HepG2 (cell line): ENCODE measurements around the gene HPS3. TPM values are rescaled to one million over a fixed set of nuclear protein-coding genes. Genes with fewer than 3 reads are reported as not detected.

Experiments
- ATAC-seq: fragments of 200-7000 bp; cut with Tn5 transposase; 3 replicates; pipeline ENCODE4 v1.9.1; 2020; ENCODE audit warnings: mild to moderate bottlenecking, moderate library complexity
- BruUV-seq: library from RNA; stranded (reverse); fragments of 400-500 nt; replicated peaks from 2 replicates; lab custom pipeline; 2021; lab: Mats Ljungman, UMichigan
- CTCF ChIA-PET: fragments of 300-600 bp; formaldehyde crosslinking; extraction: SDS; loops from one replicate; lab custom pipeline; 2021; ENCODE audit warnings: low total read pairs, inconsistent platforms, low intra/inter-chr PET ratio; lab: Yijun Ruan, JAX
- POLR2A ChIA-PET: fragments of 350-600 bp; sonication (Branson Sonifier 250); formaldehyde crosslinking; loops from one replicate; lab custom pipeline; 2020; ENCODE audit warnings: antibody characterized with exemption, inconsistent platforms; lab: Yijun Ruan, JAX
- DNase-seq: peaks from one replicate; pipeline ENCODE4 v3.0.0-alpha.2; 2015; ENCODE audit warnings: low spot score
- FAIRE-seq: peaks from 3 replicates; lab custom pipeline; 2011; peaks lifted over from hg19 to GRCh38; lab: Jason Lieb, UNC
- H2AFZ ChIP-seq: one replicate; pipeline ENCODE4 v1.6.1; 2011; ENCODE audit warnings: low read length, inconsistent platforms
- H3K27ac ChIP-seq: fragments of 300-600 bp; 3 replicates; pipeline ENCODE4 v1.8.0; 2011; ENCODE audit warnings: mixed run types, mild to moderate bottlenecking, mixed read lengths, low read length, inconsistent platforms; ENCODE audit not compliant: insufficient read depth; ENCODE audit errors: extremely low read length
- H3K27me3 ChIP-seq, 2 experiments: fragments of 200-600 bp in 1 of 2; 2 replicates in 1 of 2; 3 replicates in 1 of 2; pipeline versions ENCODE4 v1.6.0 to v1.8.0; 2011; ENCODE audit warnings: low read length in 2 of 2, mild to moderate bottlenecking in 2 of 2, moderate library complexity in 2 of 2, inconsistent platforms in 1 of 2; ENCODE audit not compliant: insufficient read depth in 2 of 2, control insufficient read depth in 1 of 2
- H3K36me3 ChIP-seq, 2 experiments: fragments of 200-600 bp in 1 of 2; replicated peaks in 1 of 2; 2 replicates in 1 of 2; 3 replicates in 1 of 2; pipeline versions ENCODE4 v1.5.1 to v1.8.0; 2011; ENCODE audit warnings: low read length in 2 of 2, inconsistent platforms in 1 of 2; ENCODE audit not compliant: insufficient read depth in 2 of 2, control insufficient read depth in 1 of 2
- H3K4me1 ChIP-seq: 2 replicates; pipeline ENCODE4 v1.5.1; 2012; ENCODE audit warnings: low read length, inconsistent platforms; ENCODE audit not compliant: insufficient read depth
- H3K4me2 ChIP-seq: 2 replicates; pipeline ENCODE4 v1.6.0; 2011; ENCODE audit warnings: low read depth, low read length, inconsistent platforms
- H3K4me3 ChIP-seq, 3 experiments: fragments of 200-600 bp in 1 of 3; sonication (generic), shearing (Covaris generic) in 1 of 3; replicated peaks in 1 of 3; 2 replicates each; pipeline ENCODE4 v1.5.1; 2011 to 2016; ENCODE audit warnings: low read length in 3 of 3, inconsistent platforms in 2 of 3, low read depth in 2 of 3, mild to moderate bottlenecking in 2 of 3, control low read depth in 1 of 3, mixed read lengths in 1 of 3; ENCODE audit not compliant: insufficient read depth in 1 of 3
- H3K79me2 ChIP-seq: one replicate; pipeline ENCODE4 v1.6.1; 2011; ENCODE audit warnings: low read length, inconsistent platforms; ENCODE audit not compliant: insufficient read depth
- H3K9ac ChIP-seq: 2 replicates; pipeline ENCODE4 v1.6.0; 2011; ENCODE audit warnings: mild to moderate bottlenecking, low read depth, low read length, inconsistent platforms; ENCODE audit not compliant: insufficient read depth
- H3K9me3 ChIP-seq: 2 replicates; pipeline ENCODE4 v1.5.1; 2012; ENCODE audit warnings: mild to moderate bottlenecking, low read length
- H4K20me1 ChIP-seq: 2 replicates; pipeline ENCODE4 v1.6.0; 2011; ENCODE audit warnings: inconsistent platforms, mild to moderate bottlenecking, low read length, moderate library complexity; ENCODE audit not compliant: insufficient read depth
- ATF1 ChIP-seq: IDR thresholded peaks from 2 replicates; pipeline ENCODE4 v1.6.1; 2016; ENCODE audit warnings: mild to moderate bottlenecking, control low read depth
- BRD4 ChIP-seq: sonication (generic); formaldehyde crosslinking; IDR thresholded peaks from 2 replicates; pipeline ENCODE4 v1.4.0; 2020; ENCODE audit warnings: missing genetic modification reagents
- FOXA3 ChIP-seq: IDR thresholded peaks from 2 replicates; pipeline ENCODE4 v1.6.1; 2016; ENCODE audit warnings: missing genetic modification reagents, missing compliant biosample characterization
- GABPA ChIP-seq, 2 experiments: IDR thresholded peaks; 2 replicates each; pipeline ENCODE4 v1.6.1; 2011 to 2016; ENCODE audit warnings: low read depth in 2 of 2, low read length in 1 of 2, missing biosample characterization in 1 of 2, missing genetic modification characterization in 1 of 2
- HNF1A ChIP-seq, 2 experiments: sonication (generic) in 1 of 2; formaldehyde crosslinking in 1 of 2; IDR thresholded peaks; 2 replicates each; pipeline versions ENCODE4 v1.4.0 to v1.6.1; 2016 to 2020; ENCODE audit warnings: borderline replicate concordance in 1 of 2, low read depth in 1 of 2, mild to moderate bottlenecking in 1 of 2, missing genetic modification reagents in 1 of 2
- ISL2 ChIP-seq: sonication (generic); formaldehyde crosslinking; IDR thresholded peaks from 2 replicates; pipeline ENCODE4 v1.5.0; 2020; ENCODE audit warnings: missing genetic modification reagents
- MAFK ChIP-seq, 2 experiments: IDR thresholded peaks in 1 of 2; conservative IDR thresholded peaks in 1 of 2; 2 replicates each; pipeline ENCODE4 v1.6.1; 2011; ENCODE audit warnings: improper control_type of control experiment in 2 of 2, low read length in 2 of 2
- POLR2A ChIP-seq, 2 experiments: IDR thresholded peaks; 2 replicates each; pipeline ENCODE4 v1.6.1; 2011; ENCODE audit warnings: low read depth in 2 of 2, low read length in 2 of 2, mild to moderate bottlenecking in 1 of 2, moderate library complexity in 1 of 2; ENCODE audit not compliant: insufficient read depth in 1 of 2
- POLR2G ChIP-seq: fragments of 200-400 bp; formaldehyde crosslinking; IDR thresholded peaks from 2 replicates; pipeline ENCODE4 v1.6.1; 2018; ENCODE audit warnings: mild to moderate bottlenecking, low read depth, low read length, moderate library complexity
- REST ChIP-seq, 2 experiments: IDR thresholded peaks; 2 replicates each; pipeline ENCODE4 v1.6.1; 2011 to 2012; ENCODE audit warnings: low read length in 2 of 2, borderline replicate concordance in 1 of 2, low read depth in 1 of 2, mild to moderate bottlenecking in 1 of 2, moderate library complexity in 1 of 2
- SCMH1 ChIP-seq: sonication (generic); formaldehyde crosslinking; IDR thresholded peaks from 2 replicates; pipeline ENCODE4 v1.9.0; 2021; ENCODE audit warnings: missing genetic modification reagents, mild to moderate bottlenecking, borderline replicate concordance
- TCF7 ChIP-seq: sonication (generic); IDR thresholded peaks from 2 replicates; pipeline ENCODE4 v1.6.1; 2016; ENCODE audit warnings: antibody characterized with exemption, low read depth
- TGIF2 ChIP-seq: IDR thresholded peaks from 2 replicates; pipeline ENCODE4 v1.6.1; 2016; ENCODE audit warnings: control low read depth, missing compliant biosample characterization
- WGBS: methylation state at CpG from one replicate; pipeline ENCODE4 v1.1.6; 2017; ENCODE audit warnings: low lambda C conversion rate; 5-methylcytosine and 5-hydroxymethylcytosine counted together
- in situ Hi-C: cut with HindIII; loops from 2 replicates; pipeline ENCODE4 v1.10.0; 2017; ENCODE audit warnings: low pct_unique_long_range_greater_than_20kb; ENCODE audit not compliant: extremely low pct_ligation_motif_present
- intact Hi-C: fragments of 100-400 bp; cut with micrococcal nuclease; formaldehyde crosslinking; loops from one replicate; pipeline ENCODE4 v1.10.0; 2022; ENCODE audit not compliant: unreplicated experiment
- polyA plus RNA-seq, 8 experiments: library from polyadenylated mRNA; depleted of rRNA in 3 of 8; stranded (reverse) in 7 of 8; unstranded in 1 of 8; fragments of >200 nt; fragmentation: Illumina TruSeq in 4 of 8; extraction: Trizol in 4 of 8; gene quantifications; 2 replicates each; pipeline versions ENCODE4 v1.2.1 to v1.2.3, GENCODE V29; 2011 to 2016; ENCODE audit warnings: low read depth in 4 of 8, missing spikeins in 1 of 8, mixed read lengths in 1 of 8; ENCODE audit not compliant: insufficient read depth in 1 of 8
- total RNA-seq, 5 experiments: library from RNA; depleted of rRNA; stranded (reverse); fragments of >200 nt; fragmentation: Illumina TruSeq; extraction: Trizol; gene quantifications; 2 replicates each; pipeline ENCODE4 v1.2.3, GENCODE V29; 2016; ENCODE audit warnings: low read depth in 1 of 5
- TF ChIP-seq, protein P1 (sequence below): sonication (generic); formaldehyde crosslinking; IDR thresholded peaks from 2 replicates; pipeline ENCODE4 v1.5.0; 2020; ENCODE audit warnings: missing genetic modification reagents, mild to moderate bottlenecking, borderline replicate concordance

The HPS3 gene
- total and polyA plus RNA-seq, 2 of the 13 experiments (the other 11 are each of a cell fraction or from before 2014, with no cell fraction given): 9.5 to 18.9 TPM

DNA sequence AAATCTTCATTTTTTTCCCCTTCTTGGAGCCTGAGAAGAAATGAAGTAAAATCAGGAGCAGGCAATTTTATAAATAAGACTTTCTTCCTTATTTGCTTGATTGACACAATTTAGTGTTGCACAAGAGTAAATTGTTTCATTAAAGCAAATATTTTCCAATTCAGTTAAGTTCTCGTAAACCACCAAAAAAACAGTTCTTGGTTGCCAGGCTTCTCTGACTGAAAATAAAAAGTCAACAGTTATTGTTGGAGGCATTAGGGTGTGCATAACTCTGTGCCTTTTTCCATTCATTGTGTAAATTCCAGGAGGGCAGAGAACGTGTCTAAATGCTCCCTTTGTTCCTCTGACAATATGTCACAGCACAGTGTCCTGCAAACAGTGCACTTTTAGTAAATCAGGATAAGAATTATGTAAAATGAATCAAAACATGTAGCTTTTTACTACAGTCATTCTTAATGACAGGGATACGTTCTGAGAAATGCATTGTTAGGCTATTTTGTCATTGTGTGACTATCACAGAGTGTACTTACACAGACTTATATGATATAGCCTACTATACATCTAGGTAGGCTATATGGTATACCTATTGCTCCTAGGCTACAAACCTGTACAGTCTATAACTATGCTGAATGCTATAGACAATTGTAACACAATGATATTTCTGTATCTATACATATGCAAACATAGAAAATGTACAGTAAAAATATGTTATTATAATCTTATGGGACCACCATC is 92.5 kb downstream of the HPS3 start, which contains the start of gene CP:
Gene CP (minus strand): TSS at position 47 of the 735 bp plus-strand sequence. CDS start 37 bp downstream, at position 10.
- Histone ChIP-seq H2AFZ (no peak within 1 kb of the TSS), H4K20me1 (no peaks in the 10 kb centered on the region), H3K4me2 (peak within 1 kb of the TSS; percentile 96), H3K9me3 (no peaks in the 10 kb centered on the region), H3K36me3 (no peaks in the 10 kb centered on the region; a peak in 2 of 5 replicates), H3K27me3 (no peaks in the 10 kb centered on the region; a peak in 1 of 5 replicates), H3K4me3 (peak within 1 kb of the TSS; percentile 70 to 98 (median 78)), H3K79me2 (peaks cover 67% of the 10 kb centered on the region), H3K27ac (peak within 1 kb of the TSS; percentile 99), H3K9ac (peak within 1 kb of the TSS; percentile 96), H3K4me1 (peaks cover 57% of the 10 kb centered on the region)
- ChIA-PET POLR2A (interaction anchor here (0.9 to 7.1 kb wide), 3 partner anchors 15 to 149 kb away, joined by 3 to 65 read pairs (median 3); no protein-coding TSS in a partner anchor), CTCF (no interaction called here)
- intact Hi-C loops (loop anchor here (1.0 to 10.0 kb wide), 3 partner anchors 93 to 207 kb away; partner anchors contain the start of gene HPS3), in situ Hi-C loops (no loop called here)
- ATAC-seq (peak; percentile 66), FAIRE-seq (peak; percentile 60), DNase-seq (peak; percentile 94)
- BruUV-seq: no TSS peak
- WGBS: 6% methylated on average over 3 of the region's 3 CpGs
- TF ChIP-seq POLR2G (peak; percentile 54), ISL2 (CRISPR knock-in tag) (peak; percentile 88), REST (IDR thresholded peaks at IDR 0.05; ENCODE audit: borderline replicate concordance in 1 of 2, low read depth in 1 of 2, low read length in 2 of 2) (peak in 1 of 2 experiments; percentile 59; a peak in 1 of 4 replicates), ATF1 (CRISPR knock-in tag) (peak; percentile 38; the same call in 1 of the 2 replicates), MAFK (conservative IDR thresholded peaks at IDR 0.05 in 1 of 2, IDR thresholded peaks at IDR 0.05 in 1 of 2; ENCODE audit: low read length in 2 of 2) (0 out of 4 replicates have a peak, but pooled peaks of 1 of the 2 experiments have one; percentile 41), TGIF2 (CRISPR knock-in tag) (peak; percentile 71; the same call in 1 of the 2 replicates), GABPA (IDR thresholded peaks at IDR 0.05; ENCODE audit: low read depth, low read length) (no peak), GABPA (CRISPR knock-in tag; IDR thresholded peaks at IDR 0.05; ENCODE audit: low read depth) (no peak), HNF1A (IDR thresholded peaks at IDR 0.05; ENCODE audit: low read depth) (no peak; the same call in 1 of the 2 replicates), HNF1A (CRISPR knock-in tag; IDR thresholded peaks at IDR 0.05; ENCODE audit: borderline replicate concordance) (peak; percentile 46; the same call in 1 of the 2 replicates), FOXA3 (CRISPR knock-in tag) (peak; percentile 81), TCF7 (peak; percentile 59), SCMH1 (CRISPR knock-in tag) (no peak), POLR2A (IDR thresholded peaks at IDR 0.05; ENCODE audit: insufficient read depth in 1 of 2, low read depth in 2 of 2, low read length in 2 of 2) (peak in 1 of 2 experiments; percentile 34; a peak in 2 of 4 replicates), BRD4 (CRISPR knock-in tag) (peak; percentile 92)
- TF ChIP-seq, protein P1, sequence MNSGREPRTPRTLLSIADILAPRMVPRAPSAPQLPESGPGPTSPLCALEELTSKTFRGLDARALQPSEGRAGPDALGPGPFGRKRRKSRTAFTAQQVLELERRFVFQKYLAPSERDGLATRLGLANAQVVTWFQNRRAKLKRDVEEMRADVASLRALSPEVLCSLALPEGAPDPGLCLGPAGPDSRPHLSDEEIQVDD (CRISPR knock-in tag): no peak
